Muscle layer of duodenum (tissue), 2 donors: ENCODE measurements around the gene TIA1.
"Not testable (repeated sequence)": the region's sequence is repeated elsewhere in the genome, so short reads cannot be mapped to it uniquely, and the experiment has no call there.

Source experiments
- H3K27ac ChIP-seq: one replicate; pipeline ENCODE4 v1.7.0; 2013; ENCODE audit warnings: mild to moderate bottlenecking, low read length
- H3K27me3 ChIP-seq: one replicate; pipeline ENCODE4 v1.7.0; 2013; ENCODE audit warnings: low read depth, mild to moderate bottlenecking, control low read depth, low read length
- H3K36me3 ChIP-seq, 2 donors: one replicate each; pipeline ENCODE4 v1.7.0; 2013; ENCODE audit warnings: low read length in 2 of 2, control low read depth in 1 of 2, mild to moderate bottlenecking in 1 of 2; ENCODE audit not compliant: insufficient read depth in 2 of 2, control insufficient read depth in 1 of 2
- H3K4me1 ChIP-seq, 2 donors: one replicate each; pipeline ENCODE4 v1.7.0; 2013; ENCODE audit warnings: low read length in 2 of 2, mild to moderate bottlenecking in 2 of 2, control low read depth in 1 of 2, moderate library complexity in 1 of 2; ENCODE audit not compliant: insufficient read depth in 2 of 2, control insufficient read depth in 1 of 2
- H3K4me3 ChIP-seq, 2 donors: one replicate each; pipeline ENCODE4 v1.7.0; 2013; ENCODE audit warnings: low read length in 2 of 2, low read depth in 1 of 2, mild to moderate bottlenecking in 1 of 2
- H3K9me3 ChIP-seq, 2 donors: one replicate each; pipeline ENCODE4 v1.7.0; 2013; ENCODE audit warnings: low read length in 2 of 2, control low read depth in 1 of 2, mild to moderate bottlenecking in 1 of 2; ENCODE audit not compliant: control insufficient read depth in 1 of 2
- donor health status: healthy.

The TIA1 gene

DNA sequence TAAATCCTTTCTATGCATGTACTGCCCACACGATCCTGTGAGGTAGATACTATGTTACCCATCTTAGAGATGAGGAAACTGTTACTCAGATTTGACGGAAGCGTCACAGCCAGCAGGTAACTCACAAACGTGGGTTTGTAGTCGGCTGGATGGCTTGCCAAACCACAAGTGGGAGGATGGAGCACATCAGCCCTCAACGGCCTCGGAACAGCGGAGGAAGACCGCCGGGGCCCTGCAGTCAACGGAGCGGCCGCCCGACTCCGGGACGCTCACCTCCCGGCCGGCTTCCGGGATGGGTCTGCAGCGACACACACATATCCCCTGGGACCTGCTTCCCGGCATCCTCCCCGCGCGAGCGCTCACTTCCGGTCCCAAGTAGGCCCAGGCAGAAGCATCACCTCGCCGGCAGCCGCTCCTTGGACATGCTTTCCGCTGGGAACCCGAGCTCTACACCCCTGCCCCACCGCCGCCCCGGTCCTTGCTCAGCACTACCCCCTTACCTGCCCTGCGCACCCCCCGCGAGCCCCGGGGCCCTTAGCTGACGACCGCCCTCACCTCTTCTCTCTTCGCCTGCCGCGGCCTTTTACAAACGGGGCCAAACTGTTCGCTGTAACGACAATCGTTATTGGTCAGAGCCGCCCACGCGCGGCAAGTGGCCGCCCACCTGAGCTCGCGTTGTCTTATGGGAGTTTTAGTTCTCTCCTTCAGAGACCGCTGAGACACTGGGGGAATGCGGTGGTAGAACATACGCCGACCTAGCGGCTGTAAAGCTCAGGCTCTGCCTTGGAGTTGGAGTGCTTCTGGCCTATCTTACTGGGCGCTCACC is 57.8 kb downstream of the TIA1 start, which contains the start of gene C2orf42:
Gene C2orf42 (minus strand): TSS at position 602 of the 826 bp plus-strand sequence. CDS start 9,034 bp downstream, outside the sequence.
- Histone ChIP-seq H3K4me1 (peaks cover 0 to 6% of the 10 kb centered on the region in 2 donors), H3K27ac (peak within 1 kb of the TSS; percentile 92), H3K4me3 (peak within 1 kb of the TSS; percentile 79 to 81), H3K9me3 (no peaks in the 10 kb centered on the region), H3K36me3 (no peaks in the 10 kb centered on the region), H3K27me3 (no peaks in the 10 kb centered on the region)

- Histone ChIP-seq H3K27ac (no peak overlapping the region), H3K4me3 (no peak overlapping the region), H3K4me1 (peaks cover 0 to 6% of the 10 kb centered on the region in 2 donors), H3K27me3 (no peaks in the 10 kb centered on the region), H3K9me3 (no peaks in the 10 kb centered on the region), H3K36me3 (no peaks in the 10 kb centered on the region)
Observed at GRCh38 chr2:70188460-70188859, 60.0 kb downstream of the TIA1 start.

DNA sequence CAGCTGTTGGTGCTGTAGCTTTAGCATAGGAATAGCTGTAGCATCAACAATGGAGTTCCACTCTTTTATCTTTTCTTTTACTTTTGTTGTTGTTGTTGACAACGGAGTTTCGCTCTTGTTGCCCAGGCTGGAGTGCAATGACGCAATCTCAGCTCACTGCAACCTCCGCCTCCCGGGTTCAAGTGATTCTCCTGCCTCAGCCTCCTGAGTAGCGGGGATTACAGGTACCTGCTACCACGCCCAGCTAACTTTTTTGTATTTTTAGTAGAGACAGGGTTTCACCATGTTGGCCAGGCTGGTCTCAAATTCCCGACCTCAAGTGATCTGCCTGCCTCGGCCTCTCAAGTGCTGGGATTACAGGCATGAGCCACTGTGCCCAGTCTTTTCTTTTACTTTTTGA is 61.3 kb downstream of the TIA1 start:
- not testable (repeated sequence) for H3K9me3 ChIP-seq, H3K36me3 ChIP-seq, H3K4me1 ChIP-seq, H3K4me3 ChIP-seq, H3K27ac ChIP-seq, H3K27me3 ChIP-seq

DNA sequence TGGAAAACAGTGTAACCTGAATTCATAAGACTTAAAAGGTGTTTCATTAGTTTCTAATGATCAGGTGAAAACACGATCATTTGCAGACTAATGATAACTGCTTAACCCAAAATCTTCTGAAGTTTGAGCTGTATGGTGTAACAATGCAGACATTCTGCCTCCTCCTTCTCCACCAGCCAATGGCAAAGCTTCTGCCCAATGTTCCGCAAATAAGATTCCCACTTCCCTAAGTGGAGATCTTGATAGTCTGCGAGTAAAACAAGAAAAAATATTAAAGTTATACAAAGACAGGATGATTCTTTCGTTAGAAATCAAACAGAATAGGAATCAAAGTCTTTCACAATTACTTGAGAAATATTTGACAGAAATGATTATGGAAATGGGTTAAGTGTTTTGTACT is 65.7 kb downstream of the TIA1 start:
- H3K4me1 ChIP-seq = no peaks in the 10 kb centered on the region
- H3K4me3 ChIP-seq = no peak overlapping the region
- peaks cover under 1 to 32% of the 10 kb centered on the region in 2 donors for H3K36me3 ChIP-seq
- no peaks in the 10 kb centered on the region for H3K9me3 ChIP-seq
- H3K27me3 ChIP-seq = no peaks in the 10 kb centered on the region
- no peak overlapping the region for H3K27ac ChIP-seq

GRCh38 chr2:70181363-70181956 is 67.0 kb downstream of the TIA1 start:
- Histone ChIP-seq H3K36me3 (peaks cover 5 to 35% of the 10 kb centered on the region in 2 donors), H3K27ac (no peak overlapping the region), H3K4me3 (no peak overlapping the region), H3K9me3 (no peaks in the 10 kb centered on the region), H3K4me1 (no peaks in the 10 kb centered on the region), H3K27me3 (no peaks in the 10 kb centered on the region)

DNA sequence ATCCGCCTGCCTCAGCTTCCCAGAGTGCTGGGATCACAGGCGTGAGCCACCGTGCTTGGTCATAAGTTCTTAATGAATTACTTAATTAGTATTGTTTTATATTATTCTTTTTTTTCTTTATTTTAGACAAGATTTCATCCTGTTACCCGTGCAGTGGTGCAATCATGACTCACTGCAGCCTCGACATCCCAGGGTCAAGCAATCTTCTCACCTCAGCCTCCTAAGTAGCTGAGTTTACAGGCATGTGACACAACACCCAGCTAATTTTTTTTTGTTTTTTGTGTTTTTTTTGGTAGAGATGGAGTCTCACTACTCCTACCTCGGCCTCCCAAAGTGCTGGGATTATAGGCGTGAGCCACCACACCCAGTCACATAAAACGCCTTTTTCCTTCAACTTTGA is 74.9 kb downstream of the TIA1 start:
- Histone ChIP-seq H3K27me3 (no peaks in the 10 kb centered on the region), H3K27ac (no peak overlapping the region), H3K9me3 (no peaks in the 10 kb centered on the region), H3K4me1 (no peaks in the 10 kb centered on the region), H3K36me3 (peaks cover 24 to 34% of the 10 kb centered on the region in 2 donors), H3K4me3 (no peak overlapping the region)

GRCh38 chr2:70169654-70170245 is 78.7 kb downstream of the TIA1 start:
- H3K36me3 ChIP-seq = peaks cover 18 to 25% of the 10 kb centered on the region in 2 donors
- H3K9me3 ChIP-seq, H3K4me1 ChIP-seq, H3K27ac ChIP-seq, H3K27me3 ChIP-seq, H3K4me3 ChIP-seq: not testable (repeated sequence)

DNA sequence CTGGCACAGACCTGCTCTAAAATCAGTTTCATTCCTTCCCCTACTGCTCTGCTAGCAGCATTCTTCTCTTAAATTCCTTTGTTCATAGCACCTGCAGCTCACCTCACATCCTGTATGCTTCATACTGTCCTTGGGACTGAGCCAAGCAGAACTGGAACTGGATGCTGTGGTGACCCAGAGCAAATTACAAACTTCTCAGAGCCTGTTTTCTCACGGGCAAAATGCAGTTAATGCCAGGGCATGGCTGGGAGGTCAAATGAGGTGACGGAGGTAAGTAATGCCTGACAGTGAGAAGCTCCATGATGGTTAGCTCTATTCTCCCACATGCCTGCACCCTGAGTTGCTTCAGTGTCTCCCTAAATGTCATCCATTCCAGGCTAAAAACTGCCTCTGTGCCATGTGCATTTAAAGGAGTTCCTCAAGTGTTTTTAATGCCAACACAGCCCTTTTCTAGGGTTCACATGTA is 87.3 kb downstream of the TIA1 start:
- Histone ChIP-seq H3K27ac (no peak overlapping the region), H3K4me3 (no peak overlapping the region), H3K4me1 (no peaks in the 10 kb centered on the region), H3K9me3 (no peaks in the 10 kb centered on the region), H3K36me3 (peaks cover 8 to 41% of the 10 kb centered on the region in 2 donors), H3K27me3 (no peaks in the 10 kb centered on the region)

DNA sequence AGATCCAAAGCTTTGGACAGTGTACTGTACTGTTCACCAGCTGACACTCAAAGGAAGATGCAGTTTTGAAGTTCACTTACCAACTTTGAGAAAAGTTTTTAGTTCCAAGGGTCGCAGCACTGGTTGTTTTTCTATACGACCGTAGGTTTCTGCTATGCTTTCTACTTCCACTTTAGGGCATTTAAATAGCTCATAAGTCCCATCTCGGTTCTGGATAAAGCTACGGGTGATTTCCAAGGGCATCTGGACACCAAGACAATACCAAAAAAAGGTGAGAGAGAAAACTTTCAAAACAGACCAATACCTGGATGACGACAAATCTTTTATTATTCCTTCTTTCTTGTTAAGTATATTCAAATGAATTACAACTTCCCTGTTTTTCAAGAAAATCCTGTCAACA is 87.9 kb downstream of the TIA1 start:
- no peaks in the 10 kb centered on the region for H3K9me3 ChIP-seq
- no peaks in the 10 kb centered on the region for H3K27me3 ChIP-seq
- peaks cover 5 to 39% of the 10 kb centered on the region in 2 donors for H3K36me3 ChIP-seq
- H3K27ac ChIP-seq = no peak overlapping the region
- no peaks in the 10 kb centered on the region for H3K4me1 ChIP-seq
- H3K4me3 ChIP-seq = no peak overlapping the region
